PC-9 (cell line): ENCODE data around the gene WDFY3.

Experiments
- CTCF ChIP-seq: fragments of 200-600 bp; sonication (generic); conservative IDR thresholded peaks from 2 replicates; pipeline ENCODE4 v1.6.1; 2017; ENCODE audit warnings: mixed run types, antibody characterized with exemption, mild to moderate bottlenecking, moderate library complexity
- EZH2 ChIP-seq: fragments of 200-600 bp; sonication (generic); IDR thresholded peaks from 2 replicates; pipeline ENCODE4 v1.8.0; 2017; ENCODE audit warnings: antibody characterized with exemption, low read depth

DNA sequence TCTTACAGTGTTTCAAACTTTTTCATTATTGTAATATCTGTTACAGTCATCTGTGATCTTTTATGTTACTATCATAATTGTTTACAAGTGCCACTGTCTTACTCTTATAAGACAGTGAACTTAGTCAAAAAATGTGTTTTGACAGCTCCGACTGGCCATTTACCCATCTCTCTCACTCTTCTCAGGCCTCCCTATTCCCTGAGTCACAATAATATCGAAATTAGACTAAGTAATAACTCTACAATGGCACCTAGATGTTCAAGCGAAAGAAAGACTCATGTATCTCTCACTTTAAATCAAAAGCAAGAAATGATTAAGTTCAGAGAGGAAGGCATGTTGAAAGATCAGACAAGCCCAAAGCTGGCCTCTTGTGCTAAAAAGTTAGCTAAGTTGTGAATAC, 199.3 kb downstream of the WDFY3 start:
- TF ChIP-seq CTCF (no peak), EZH2 (no peak)
